Measurements from ENCODE around the gene LHX8. TPM values are rescaled to one million over a fixed set of nuclear protein-coding genes. Genes with fewer than 3 reads are reported as not detected.
A peak's percentile ranks its signal among the peaks of the same experiment; 100 is the strongest.

LHX8 gene
- total RNA-seq, 1 donor: not detected

GRCh38 chr1:75130865-75131564 is 3.2 kb upstream of the LHX8 start:
- Histone ChIP-seq H3K9me3 (ENCODE audit: low read depth, low read length) (no peaks in the 10 kb centered on the region), H3K27me3 (ENCODE audit: insufficient read depth, low read length) (peaks cover 93% of the 10 kb centered on the region), H3K4me3 (ENCODE audit: insufficient read depth, low read length) (no peak overlapping the region), H2AFZ (ENCODE audit: low read length) (no peak overlapping the region), H3K4me2 (ENCODE audit: insufficient read depth, low read length) (no peak overlapping the region), H3K4me1 (ENCODE audit: insufficient read depth, low read length) (no peaks in the 10 kb centered on the region), H4K20me1 (ENCODE audit: insufficient read depth, low read length) (no peaks in the 10 kb centered on the region), H3K27ac (ENCODE audit: low read depth, low read length) (no peak overlapping the region), H3K36me3 (ENCODE audit: insufficient read depth, low read length) (no peaks in the 10 kb centered on the region), H3K79me2 (ENCODE audit: insufficient read depth, low read length) (no peaks in the 10 kb centered on the region)
- TF ChIP-seq, protein P1, sequence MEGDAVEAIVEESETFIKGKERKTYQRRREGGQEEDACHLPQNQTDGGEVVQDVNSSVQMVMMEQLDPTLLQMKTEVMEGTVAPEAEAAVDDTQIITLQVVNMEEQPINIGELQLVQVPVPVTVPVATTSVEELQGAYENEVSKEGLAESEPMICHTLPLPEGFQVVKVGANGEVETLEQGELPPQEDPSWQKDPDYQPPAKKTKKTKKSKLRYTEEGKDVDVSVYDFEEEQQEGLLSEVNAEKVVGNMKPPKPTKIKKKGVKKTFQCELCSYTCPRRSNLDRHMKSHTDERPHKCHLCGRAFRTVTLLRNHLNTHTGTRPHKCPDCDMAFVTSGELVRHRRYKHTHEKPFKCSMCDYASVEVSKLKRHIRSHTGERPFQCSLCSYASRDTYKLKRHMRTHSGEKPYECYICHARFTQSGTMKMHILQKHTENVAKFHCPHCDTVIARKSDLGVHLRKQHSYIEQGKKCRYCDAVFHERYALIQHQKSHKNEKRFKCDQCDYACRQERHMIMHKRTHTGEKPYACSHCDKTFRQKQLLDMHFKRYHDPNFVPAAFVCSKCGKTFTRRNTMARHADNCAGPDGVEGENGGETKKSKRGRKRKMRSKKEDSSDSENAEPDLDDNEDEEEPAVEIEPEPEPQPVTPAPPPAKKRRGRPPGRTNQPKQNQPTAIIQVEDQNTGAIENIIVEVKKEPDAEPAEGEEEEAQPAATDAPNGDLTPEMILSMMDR (IDR thresholded peaks at IDR 0.05; ENCODE audit: extremely low read depth, low read depth, low read length): no peak
- DNase-seq (ENCODE audit: insufficient read length, low spot score, missing footprints): peak; percentile 25

DNA sequence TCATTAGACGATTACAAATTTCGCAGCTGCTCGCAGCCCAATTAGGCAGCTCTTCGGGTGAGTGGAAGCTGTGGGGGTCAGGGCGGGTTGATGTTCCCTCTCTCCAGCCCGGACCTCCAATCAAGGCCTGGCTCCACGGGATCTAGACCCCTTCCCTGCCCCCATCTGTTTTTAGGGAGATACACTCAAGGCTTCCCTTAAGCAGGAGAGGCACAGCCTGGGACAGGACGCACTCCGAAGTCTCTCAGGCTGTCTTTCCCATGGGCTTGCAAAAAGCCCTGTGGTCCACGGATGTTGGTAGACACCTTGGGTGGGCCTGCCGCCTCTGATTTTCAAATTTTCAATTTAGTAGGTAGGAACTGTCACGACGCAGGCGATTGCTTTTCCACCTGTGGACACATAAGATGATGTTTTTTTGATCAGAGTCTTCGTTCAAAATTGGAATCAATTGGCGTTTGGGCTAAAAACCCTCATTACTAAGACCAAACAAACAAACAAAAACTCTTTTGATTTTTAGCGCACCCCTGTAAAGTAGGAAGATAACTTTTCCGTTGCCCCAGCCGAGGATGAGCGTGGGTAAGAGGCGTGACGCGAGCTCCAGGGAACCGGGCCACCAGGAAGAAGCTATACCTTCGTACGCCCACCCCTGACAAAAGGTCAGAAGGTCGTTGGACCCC is 2.5 kb upstream of the LHX8 start:
- TF ChIP-seq, protein P1 (IDR thresholded peaks at IDR 0.05; ENCODE audit: extremely low read depth, low read depth, low read length): no peak
- no peaks in the 10 kb centered on the region for H3K9me3 ChIP-seq (ENCODE audit: low read depth, low read length)
- peaks cover 94% of the 10 kb centered on the region for H3K27me3 ChIP-seq (ENCODE audit: insufficient read depth, low read length)
- no peak overlapping the region for H3K4me3 ChIP-seq (ENCODE audit: insufficient read depth, low read length)
- H4K20me1 ChIP-seq (ENCODE audit: insufficient read depth, low read length): no peaks in the 10 kb centered on the region
- no peak overlapping the region for H2AFZ ChIP-seq (ENCODE audit: low read length)
- peak; percentile 73 for DNase-seq (ENCODE audit: insufficient read length, low spot score, missing footprints)
- no peak overlapping the region for H3K4me2 ChIP-seq (ENCODE audit: insufficient read depth, low read length)
- no peak overlapping the region for H3K27ac ChIP-seq (ENCODE audit: low read depth, low read length)
- H3K4me1 ChIP-seq (ENCODE audit: insufficient read depth, low read length): no peaks in the 10 kb centered on the region
- no peaks in the 10 kb centered on the region for H3K36me3 ChIP-seq (ENCODE audit: insufficient read depth, low read length)
- H3K79me2 ChIP-seq (ENCODE audit: insufficient read depth, low read length): no peaks in the 10 kb centered on the region

DNA sequence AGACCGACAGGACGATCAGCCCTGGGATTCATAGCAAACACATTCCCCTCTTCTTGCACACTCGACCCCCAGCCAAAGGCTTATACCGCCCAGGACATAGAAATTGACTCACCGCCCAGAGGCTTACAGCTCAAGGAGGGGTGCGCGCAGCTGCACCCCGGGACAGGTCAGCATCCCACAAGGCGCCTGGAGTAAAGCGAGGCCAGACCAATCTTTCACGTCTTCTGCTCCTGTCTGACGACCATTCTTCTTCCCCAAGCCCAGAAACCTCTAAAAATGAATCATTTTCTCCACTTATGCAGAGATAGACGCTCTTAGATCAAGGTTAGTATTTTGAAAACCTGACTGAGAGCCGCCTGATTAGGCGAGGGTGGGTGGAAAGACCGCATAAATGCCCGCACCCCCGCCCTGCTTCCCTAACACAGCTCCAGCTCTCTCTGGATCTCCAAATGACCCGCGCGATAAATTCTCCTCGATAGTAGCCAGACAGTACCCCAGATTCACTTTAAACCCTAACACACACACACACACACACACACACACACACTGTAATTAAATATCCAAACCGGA is 1.9 kb upstream of the LHX8 start:
- no peaks in the 10 kb centered on the region for H3K36me3 ChIP-seq (ENCODE audit: insufficient read depth, low read length)
- TF ChIP-seq, protein P1 (IDR thresholded peaks at IDR 0.05; ENCODE audit: extremely low read depth, low read depth, low read length): no peak

More for the DNA sequence above, 1.9 kb upstream of the LHX8 start:
- Histone ChIP-seq H3K4me3 (ENCODE audit: insufficient read depth, low read length) (no peak overlapping the region), H3K27ac (ENCODE audit: low read depth, low read length) (no peak overlapping the region), H3K79me2 (ENCODE audit: insufficient read depth, low read length) (no peaks in the 10 kb centered on the region), H4K20me1 (ENCODE audit: insufficient read depth, low read length) (no peaks in the 10 kb centered on the region), H3K4me2 (ENCODE audit: insufficient read depth, low read length) (no peak overlapping the region), H2AFZ (ENCODE audit: low read length) (no peak overlapping the region), H3K27me3 (ENCODE audit: insufficient read depth, low read length) (peaks cover 93% of the 10 kb centered on the region), H3K4me1 (ENCODE audit: insufficient read depth, low read length) (no peaks in the 10 kb centered on the region), H3K9me3 (ENCODE audit: low read depth, low read length) (no peaks in the 10 kb centered on the region)
- DNase-seq (ENCODE audit: insufficient read length, low spot score, missing footprints): no peak
